Skeletal muscle tissue (tissue), 4 donors: ENCODE data around the gene ROBO1. TPM values are rescaled to one million over a fixed set of nuclear protein-coding genes. Genes with fewer than 3 reads are reported as not detected.

Experiments used
- H3K27ac ChIP-seq: one replicate; pipeline ENCODE4 v1.7.0; 2013; ENCODE audit warnings: mild to moderate bottlenecking, low read depth, low read length, inconsistent platforms
- H3K27me3 ChIP-seq, 3 donors: one replicate each; pipeline ENCODE4 v1.7.0; 2013; ENCODE audit warnings: low read length in 3 of 3; ENCODE audit not compliant: control insufficient read depth in 3 of 3, insufficient read depth in 3 of 3
- H3K36me3 ChIP-seq, 3 donors: one replicate each; pipeline ENCODE4 v1.7.0; 2013; ENCODE audit warnings: low read length in 3 of 3; ENCODE audit not compliant: control insufficient read depth in 3 of 3, insufficient read depth in 3 of 3
- H3K4me1 ChIP-seq, 3 donors: one replicate each; pipeline ENCODE4 v1.7.0; 2013; ENCODE audit warnings: low read length in 3 of 3, mild to moderate bottlenecking in 3 of 3; ENCODE audit not compliant: control insufficient read depth in 3 of 3, insufficient read depth in 3 of 3
- H3K4me3 ChIP-seq, 3 donors: one replicate each; pipeline ENCODE4 v1.7.0; 2013; ENCODE audit warnings: low read length in 3 of 3
- H3K9ac ChIP-seq, 3 donors: one replicate each; pipeline ENCODE4 v1.7.0; 2013; ENCODE audit warnings: low read length in 3 of 3, mild to moderate bottlenecking in 3 of 3, moderate library complexity in 2 of 3, low read depth in 1 of 3
- H3K9me3 ChIP-seq, 3 donors: one replicate each; pipeline ENCODE4 v1.7.0; 2013; ENCODE audit warnings: low read length in 3 of 3; ENCODE audit not compliant: control insufficient read depth in 3 of 3
- total RNA-seq: library from RNA; depleted of rRNA; stranded (reverse); fragments of >200 nt; gene quantifications from one replicate; pipeline ENCODE4 v1.2.3, GENCODE V29; 2014
- donor health status: Osteomylitis.

Gene ROBO1
- total RNA-seq, 1 donor from 2014 or later = 20.4 TPM

DNA sequence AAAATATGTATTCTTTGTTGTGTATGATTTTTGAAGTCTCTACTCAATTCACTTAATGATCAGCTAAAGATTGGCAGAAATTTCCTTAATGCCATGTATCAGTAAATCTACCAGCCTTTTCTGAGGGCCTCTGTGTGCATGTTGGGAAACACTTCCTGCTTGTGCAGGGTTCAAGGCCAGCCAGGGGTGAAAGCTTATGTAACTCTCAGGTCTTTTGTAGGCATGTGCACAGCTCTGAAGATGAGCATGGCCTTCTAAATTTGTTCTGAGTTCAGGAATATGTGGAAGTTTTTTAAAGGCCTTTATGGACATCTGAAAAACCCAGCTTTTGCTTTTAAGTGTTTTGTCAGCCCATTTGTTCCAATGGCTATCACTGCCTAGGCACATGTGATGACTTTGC, 82.7 kb downstream of the ROBO1 start:
- H3K36me3 ChIP-seq = no peaks in the 10 kb centered on the region
- H3K9ac ChIP-seq = no peak overlapping the region
- H3K27ac ChIP-seq = no peak overlapping the region

DNA sequence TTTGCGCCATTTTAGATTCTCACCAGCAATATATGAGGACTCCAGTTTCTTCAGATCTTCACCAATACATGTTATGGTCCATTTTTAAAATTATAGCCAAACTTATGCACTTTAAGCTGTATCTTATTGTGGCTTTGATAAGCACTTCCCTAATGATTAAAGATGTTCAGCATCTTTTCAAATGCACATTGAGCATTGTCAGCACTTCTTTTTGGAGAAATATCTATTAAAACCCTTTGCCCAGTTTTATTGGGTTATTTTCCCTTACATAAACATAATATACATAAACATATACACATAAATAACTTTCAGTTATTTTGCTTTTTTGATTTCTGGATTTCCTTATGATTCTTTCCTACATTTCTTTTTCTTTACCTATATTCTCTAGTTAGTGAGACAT, 83.8 kb downstream of the ROBO1 start:
- H3K4me3 ChIP-seq = no peak overlapping the region
- no peak overlapping the region for H3K9ac ChIP-seq
- no peaks in the 10 kb centered on the region for H3K4me1 ChIP-seq
- H3K27ac ChIP-seq = no peak overlapping the region
- peaks cover 0 to 2% (median 0%) of the 10 kb centered on the region in 3 donors for H3K9me3 ChIP-seq
- no peaks in the 10 kb centered on the region for H3K27me3 ChIP-seq
- no peaks in the 10 kb centered on the region for H3K36me3 ChIP-seq

More for the DNA sequence above, 82.7 kb downstream of the ROBO1 start:
- no peaks in the 10 kb centered on the region for H3K4me1 ChIP-seq
- no peak overlapping the region for H3K4me3 ChIP-seq
- no peaks in the 10 kb centered on the region for H3K27me3 ChIP-seq
- H3K9me3 ChIP-seq = peaks cover 0 to 2% (median 0%) of the 10 kb centered on the region in 3 donors

DNA sequence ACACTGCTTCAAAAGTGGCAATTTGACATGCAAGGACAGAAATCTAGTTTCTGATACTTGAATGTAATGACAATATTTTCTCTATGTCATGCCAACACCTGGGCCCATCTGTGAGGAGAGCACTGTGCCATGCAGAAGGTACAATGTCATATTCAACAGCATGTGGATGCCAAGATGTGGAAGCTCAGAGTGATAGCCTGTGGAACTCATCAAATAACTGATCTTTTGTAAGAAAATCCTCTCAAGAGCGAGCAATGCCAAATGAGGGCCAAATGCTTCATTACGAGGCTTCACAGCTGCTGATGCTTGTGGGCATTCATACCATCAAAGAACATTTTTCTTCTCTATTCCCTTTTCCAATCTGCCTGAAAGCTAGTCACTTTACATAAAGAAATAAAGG, 95.1 kb downstream of the ROBO1 start:
- H3K4me1 ChIP-seq = no peaks in the 10 kb centered on the region
- H3K27ac ChIP-seq = no peak overlapping the region
- no peaks in the 10 kb centered on the region for H3K9me3 ChIP-seq
- H3K4me3 ChIP-seq = no peak overlapping the region
- no peaks in the 10 kb centered on the region for H3K36me3 ChIP-seq
- no peaks in the 10 kb centered on the region for H3K27me3 ChIP-seq
- no peak overlapping the region for H3K9ac ChIP-seq

DNA sequence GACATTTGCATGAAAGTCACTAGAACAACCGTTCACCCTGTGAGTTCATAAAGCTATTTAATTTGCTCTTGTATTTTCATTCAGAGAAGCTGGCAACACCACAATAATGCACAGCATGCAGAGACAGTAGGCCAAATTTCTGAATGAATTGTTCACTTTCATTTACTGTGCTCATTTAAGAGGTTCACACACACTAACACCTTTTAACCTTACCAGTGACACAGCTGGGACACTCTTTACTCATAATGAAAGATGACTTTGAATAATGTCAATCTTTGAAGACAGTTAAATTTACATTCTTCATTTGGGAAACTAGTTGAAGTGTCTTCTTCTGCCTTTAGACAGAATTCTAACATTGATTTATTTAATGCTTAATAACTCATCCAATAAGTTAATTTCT, 95.7 kb downstream of the ROBO1 start:
- Histone ChIP-seq H3K27me3 (no peaks in the 10 kb centered on the region), H3K27ac (no peak overlapping the region), H3K4me3 (no peak overlapping the region), H3K4me1 (no peaks in the 10 kb centered on the region), H3K36me3 (no peaks in the 10 kb centered on the region), H3K9me3 (no peaks in the 10 kb centered on the region), H3K9ac (no peak overlapping the region)

DNA sequence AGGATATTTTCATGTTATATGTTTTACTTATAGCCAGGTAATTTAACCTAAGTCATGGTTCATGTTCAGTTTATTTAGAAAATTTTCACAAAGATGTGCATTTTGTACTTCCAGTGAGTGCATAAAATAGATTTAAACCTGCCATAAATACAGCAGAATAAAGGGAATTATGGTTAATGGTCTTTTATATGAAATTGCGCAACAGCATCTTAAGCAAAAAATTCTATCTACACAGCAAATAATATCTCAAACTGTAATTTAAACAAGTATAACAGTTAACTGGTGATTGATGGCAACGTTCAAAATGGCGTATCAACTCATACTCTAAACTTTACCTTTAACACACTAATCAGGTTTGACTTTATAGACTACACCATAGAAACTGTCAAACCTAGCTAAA, 97.6 kb downstream of the ROBO1 start:
- Histone ChIP-seq H3K4me3 (no peak overlapping the region), H3K9ac (no peak overlapping the region), H3K9me3 (no peaks in the 10 kb centered on the region), H3K27me3 (no peaks in the 10 kb centered on the region), H3K27ac (no peak overlapping the region), H3K36me3 (no peaks in the 10 kb centered on the region), H3K4me1 (no peaks in the 10 kb centered on the region)

DNA sequence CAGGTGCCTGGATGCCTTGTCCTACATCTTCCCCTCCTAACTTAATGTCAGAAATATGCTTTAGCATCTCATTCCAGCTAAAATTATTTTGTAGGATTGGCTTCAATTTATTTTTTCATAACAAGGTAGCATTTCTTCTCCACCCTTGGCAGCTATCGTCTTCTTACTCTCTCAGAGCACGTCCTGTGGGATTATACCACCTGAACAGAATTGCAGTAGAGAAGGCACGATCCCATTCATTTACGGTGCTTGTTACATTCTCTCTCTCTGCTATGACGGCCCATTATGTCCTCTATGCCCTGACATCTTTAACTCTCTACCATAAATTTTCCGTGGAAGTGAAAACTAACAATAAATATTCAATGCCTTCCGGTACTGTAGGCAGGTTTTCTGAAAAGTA, 103.3 kb downstream of the ROBO1 start:
- no peak overlapping the region for H3K4me3 ChIP-seq

DNA sequence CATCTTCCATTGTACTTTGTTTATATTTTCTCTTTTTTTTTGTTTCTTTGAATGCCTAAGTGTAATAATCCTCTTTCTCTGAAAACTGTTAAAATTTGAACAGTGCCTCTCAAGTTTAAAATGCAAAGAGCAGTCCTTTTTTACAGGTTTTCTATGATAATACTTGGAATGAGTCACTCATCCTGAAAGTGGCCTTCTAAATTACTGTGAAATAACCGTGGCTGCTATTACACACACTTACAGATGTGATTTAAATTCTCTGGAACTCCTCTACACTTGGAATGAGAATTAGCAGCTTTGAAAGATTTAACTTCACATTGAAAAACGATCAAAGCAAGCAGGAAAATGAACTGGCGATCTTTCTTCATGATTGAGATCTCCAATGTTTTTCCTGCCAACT, 105.9 kb downstream of the ROBO1 start:
- no peaks in the 10 kb centered on the region for H3K27me3 ChIP-seq

More for the DNA sequence above, 103.3 kb downstream of the ROBO1 start:
- H3K27ac ChIP-seq = no peak overlapping the region
- no peaks in the 10 kb centered on the region for H3K36me3 ChIP-seq
- no peak overlapping the region for H3K9ac ChIP-seq
- no peaks in the 10 kb centered on the region for H3K9me3 ChIP-seq
- no peaks in the 10 kb centered on the region for H3K27me3 ChIP-seq
- no peaks in the 10 kb centered on the region for H3K4me1 ChIP-seq

DNA sequence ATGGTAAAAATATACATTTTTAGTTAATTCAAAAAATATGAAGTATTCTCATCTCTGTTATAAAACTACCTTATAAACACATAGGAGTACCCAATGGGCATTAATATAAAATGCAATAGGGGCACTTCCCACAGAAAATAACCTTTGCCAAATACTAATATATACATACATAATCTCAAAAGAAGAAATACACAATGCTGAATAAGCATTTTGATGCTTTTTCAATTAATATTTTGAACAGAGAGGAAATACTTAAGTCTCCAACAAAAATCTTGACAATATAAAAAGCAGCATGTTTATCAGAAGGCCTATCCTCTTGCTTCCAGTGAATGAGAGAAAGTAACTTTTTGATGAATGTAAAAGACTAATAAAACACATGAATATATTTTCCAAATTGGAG, 110.7 kb downstream of the ROBO1 start:
- no peak overlapping the region for H3K9ac ChIP-seq
- H3K9me3 ChIP-seq = no peaks in the 10 kb centered on the region
- no peak overlapping the region for H3K27ac ChIP-seq
- no peaks in the 10 kb centered on the region for H3K36me3 ChIP-seq
- H3K4me1 ChIP-seq = no peaks in the 10 kb centered on the region
- H3K4me3 ChIP-seq = no peak overlapping the region
- H3K27me3 ChIP-seq = no peaks in the 10 kb centered on the region

More for the DNA sequence above, 105.9 kb downstream of the ROBO1 start:
- H3K4me1 ChIP-seq = no peaks in the 10 kb centered on the region
- H3K9ac ChIP-seq = no peak overlapping the region
- no peak overlapping the region for H3K4me3 ChIP-seq
- no peaks in the 10 kb centered on the region for H3K36me3 ChIP-seq
- no peak overlapping the region for H3K27ac ChIP-seq
- H3K9me3 ChIP-seq = no peaks in the 10 kb centered on the region

DNA sequence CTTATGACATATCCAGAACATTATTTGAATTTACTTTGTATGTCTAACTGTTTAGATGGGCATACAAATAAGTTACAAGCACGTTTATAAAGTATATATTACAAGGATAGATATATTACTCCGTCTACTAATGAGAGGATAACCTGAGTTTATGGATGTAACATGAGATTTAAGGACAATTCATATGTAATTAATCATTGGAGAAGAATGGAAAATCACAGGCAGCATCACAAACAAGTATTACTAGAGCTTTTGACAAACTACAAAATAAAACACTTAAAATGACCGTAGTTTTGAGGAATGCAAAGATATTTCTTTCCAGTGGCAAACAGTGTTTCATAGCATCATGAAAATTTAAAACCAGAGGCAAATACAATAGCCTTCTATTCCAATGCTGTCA, 113.8 kb downstream of the ROBO1 start:
- Histone ChIP-seq H3K27ac (no peak overlapping the region), H3K27me3 (no peaks in the 10 kb centered on the region), H3K9me3 (no peaks in the 10 kb centered on the region), H3K36me3 (no peaks in the 10 kb centered on the region), H3K4me3 (no peak overlapping the region), H3K4me1 (no peaks in the 10 kb centered on the region), H3K9ac (no peak overlapping the region)

DNA sequence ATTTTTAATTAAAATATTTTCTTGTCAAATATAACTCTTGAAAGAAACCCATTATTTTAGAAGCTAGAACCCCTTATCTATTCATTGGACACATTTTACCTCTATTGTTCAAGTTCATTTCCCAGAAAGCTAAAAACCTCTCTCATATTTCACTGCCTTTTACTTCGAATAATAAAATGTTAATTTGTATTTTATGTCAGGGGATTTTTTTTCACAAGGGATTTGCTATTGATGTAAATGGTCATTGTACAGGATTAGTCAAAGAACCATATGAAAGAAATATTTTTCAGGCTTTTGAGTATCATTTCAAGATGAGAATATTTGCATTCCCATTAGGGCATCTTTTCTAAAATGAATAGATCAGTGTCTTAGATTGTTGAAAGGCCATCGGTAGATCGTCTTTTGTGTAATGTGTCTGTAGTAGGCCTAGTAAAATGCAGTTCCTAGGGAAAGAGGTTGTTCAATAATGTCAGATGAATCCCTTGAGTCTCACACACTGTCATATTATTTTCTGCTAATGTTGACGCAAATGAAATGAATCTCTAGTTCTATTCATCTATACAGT, 114.5 kb downstream of the ROBO1 start:
- Histone ChIP-seq H3K36me3 (no peaks in the 10 kb centered on the region), H3K4me1 (no peaks in the 10 kb centered on the region), H3K9ac (no peak overlapping the region), H3K9me3 (no peaks in the 10 kb centered on the region), H3K27me3 (no peaks in the 10 kb centered on the region), H3K27ac (no peak overlapping the region), H3K4me3 (no peak overlapping the region)
